HepG2 (cell line): Measurements from ENCODE around the gene LYPLA2. TPM values are rescaled to one million over a fixed set of nuclear protein-coding genes. Genes with fewer than 3 reads are reported as not detected.

Experiments used
- BORCS8-MEF2B ChIP-seq: sonication (generic); formaldehyde crosslinking; IDR thresholded peaks from 2 replicates; pipeline ENCODE4 v1.8.0; 2022; ENCODE audit warnings: mild to moderate bottlenecking, missing genetic modification reagents
- CBFB ChIP-seq: sonication (generic); formaldehyde crosslinking; IDR thresholded peaks from 2 replicates; pipeline ENCODE4 v1.4.0; 2020; ENCODE audit warnings: missing genetic modification reagents
- ETV6 ChIP-seq: sonication (generic); formaldehyde crosslinking; conservative IDR thresholded peaks from 2 replicates; pipeline ENCODE4 v1.4.0; 2020; ENCODE audit warnings: missing genetic modification reagents
- FOSL1 ChIP-seq: sonication (generic); formaldehyde crosslinking; IDR thresholded peaks from 2 replicates; pipeline ENCODE4 v1.9.0; 2021; ENCODE audit warnings: missing genetic modification reagents, borderline replicate concordance
- HNF4G ChIP-seq, 2 experiments: sonication (generic) in 1 of 2; formaldehyde crosslinking in 1 of 2; IDR thresholded peaks; 2 replicates each; pipeline versions ENCODE4 v1.4.0 to v1.6.1; 2011 to 2020; ENCODE audit warnings: borderline replicate concordance in 2 of 2, low read depth in 2 of 2, mild to moderate bottlenecking in 2 of 2, low read length in 1 of 2, missing genetic modification reagents in 1 of 2, moderate library complexity in 1 of 2
- HOXA5 ChIP-seq: sonication (generic); formaldehyde crosslinking; IDR thresholded peaks from 2 replicates; pipeline ENCODE4 v1.4.0; 2020; ENCODE audit warnings: missing genetic modification reagents
- JDP2 ChIP-seq: sonication (generic); formaldehyde crosslinking; IDR thresholded peaks from 2 replicates; pipeline ENCODE4 v1.8.1; 2022; ENCODE audit warnings: missing genetic modification reagents, borderline replicate concordance
- PHF5A ChIP-seq: IDR thresholded peaks from one replicate; pipeline ENCODE4 v1.6.1; 2018; ENCODE audit warnings: low read depth, missing genetic modification reagents; ENCODE audit not compliant: unreplicated experiment
- RNF2 ChIP-seq: fragments of 450-650 bp; conservative IDR thresholded peaks from 2 replicates; pipeline ENCODE4 v1.6.1; 2016; ENCODE audit warnings: low read depth
- ZNF235 ChIP-seq: sonication (generic); formaldehyde crosslinking; IDR thresholded peaks from 2 replicates; pipeline ENCODE4 v1.8.1; 2023; ENCODE audit warnings: mild to moderate bottlenecking, missing genetic modification reagents, borderline replicate concordance
- ZNF317 ChIP-seq: sonication (generic); formaldehyde crosslinking; IDR thresholded peaks from 2 replicates; pipeline ENCODE4 v1.5.0; 2020; ENCODE audit warnings: mild to moderate bottlenecking, missing genetic modification reagents
- ZNF333 ChIP-seq: sonication (generic); formaldehyde crosslinking; IDR thresholded peaks from 2 replicates; pipeline ENCODE4 v1.4.0; 2020; ENCODE audit warnings: mild to moderate bottlenecking, missing genetic modification reagents, borderline replicate concordance
- polyA plus RNA-seq, 8 experiments: library from polyadenylated mRNA; depleted of rRNA in 3 of 8; stranded (reverse) in 7 of 8; unstranded in 1 of 8; fragments of >200 nt; fragmentation: Illumina TruSeq in 4 of 8; extraction: Trizol in 4 of 8; gene quantifications; 2 replicates each; pipeline versions ENCODE4 v1.2.1 to v1.2.3, GENCODE V29; 2011 to 2016; ENCODE audit warnings: low read depth in 4 of 8, missing spikeins in 1 of 8, mixed read lengths in 1 of 8; ENCODE audit not compliant: insufficient read depth in 1 of 8
- total RNA-seq, 5 experiments: library from RNA; depleted of rRNA; stranded (reverse); fragments of >200 nt; fragmentation: Illumina TruSeq; extraction: Trizol; gene quantifications; 2 replicates each; pipeline ENCODE4 v1.2.3, GENCODE V29; 2016; ENCODE audit warnings: low read depth in 1 of 5
- TF ChIP-seq, protein P1 (sequence below): sonication (generic); formaldehyde crosslinking; IDR thresholded peaks from 2 replicates; pipeline ENCODE4 v1.4.0; 2020; ENCODE audit warnings: missing genetic modification reagents, borderline replicate concordance
- TF ChIP-seq, protein P2 (sequence below): sonication (generic); formaldehyde crosslinking; IDR thresholded peaks from 2 replicates; pipeline ENCODE4 v1.9.0; 2021; ENCODE audit warnings: missing genetic modification reagents, borderline replicate concordance
- TF ChIP-seq, protein P3 (sequence below): sonication (generic); formaldehyde crosslinking; IDR thresholded peaks from one replicate; pipeline ENCODE4 v1.5.1; 2020; ENCODE audit warnings: mild to moderate bottlenecking, missing genetic modification reagents; ENCODE audit errors: not compliant biosample characterization
- TF ChIP-seq, protein P4 (sequence below): sonication (generic); formaldehyde crosslinking; IDR thresholded peaks from 2 replicates; pipeline ENCODE4 v1.8.0; 2022; ENCODE audit warnings: missing genetic modification reagents, low read depth, mild to moderate bottlenecking, borderline replicate concordance

The LYPLA2 gene
- total and polyA plus RNA-seq, 2 of the 13 experiments (the other 11 are each of a cell fraction or from before 2014, with no cell fraction given), result 72.1 to 73.2 TPM

DNA sequence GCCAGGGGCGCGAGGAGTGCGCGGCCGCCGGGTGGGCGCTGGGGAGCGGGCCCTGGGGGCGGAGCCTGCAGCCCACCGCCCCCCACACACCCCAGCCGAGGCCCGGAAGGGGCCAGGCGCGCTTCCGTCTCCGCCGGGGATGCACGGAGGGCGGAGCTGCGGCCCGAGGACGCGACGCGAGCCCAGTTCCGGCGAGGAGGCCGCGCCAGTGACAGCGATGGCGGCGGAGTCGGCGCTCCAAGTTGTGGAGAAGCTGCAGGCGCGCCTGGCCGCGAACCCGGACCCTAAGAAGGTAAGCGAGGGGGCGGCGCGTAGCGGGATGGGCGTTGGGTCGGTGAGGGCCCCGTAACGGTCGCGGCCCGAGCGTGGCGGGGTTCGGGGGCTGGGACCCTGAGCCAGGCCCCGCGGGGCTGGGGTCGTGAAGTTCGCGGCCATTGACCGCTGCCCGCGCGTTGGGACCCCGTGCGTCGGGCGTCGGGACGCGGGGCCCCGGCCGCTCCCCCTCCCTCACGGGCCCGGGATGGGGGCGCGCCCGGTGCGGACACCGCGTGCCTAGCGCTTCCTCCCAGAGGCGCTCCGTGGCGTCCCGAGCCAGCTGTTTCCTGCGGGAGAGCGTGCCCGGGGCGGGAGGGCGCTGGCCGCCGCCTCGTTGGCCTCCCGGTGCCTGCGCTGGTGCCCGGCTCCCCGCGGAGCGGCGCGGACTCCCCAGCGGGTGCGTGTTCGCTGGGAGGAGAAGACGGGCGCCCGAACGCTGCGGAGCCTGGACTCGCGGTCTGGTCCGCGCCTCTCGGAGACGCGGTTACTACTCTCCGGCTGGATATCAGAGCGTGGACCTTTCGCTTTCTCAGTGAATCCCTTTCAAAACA, 47.4 kb upstream of the LYPLA2 start, which contains the start of gene ELOA (continued):
- TF ChIP-seq HNF4G (IDR thresholded peaks at IDR 0.05; ENCODE audit: borderline replicate concordance, low read depth, low read length) (no peak), HNF4G (CRISPR knock-in tag; IDR thresholded peaks at IDR 0.05; ENCODE audit: borderline replicate concordance, low read depth) (0 out of 2 replicates have a peak, but pooled peaks have one; percentile 30), ZNF333 (CRISPR knock-in tag) (peak; percentile 88; the same call in 1 of the 2 replicates), RNF2 (0 out of 2 replicates have a peak, but pooled peaks have one; percentile 19), ZNF235 (CRISPR knock-in tag) (peak; percentile 86), HOXA5 (CRISPR knock-in tag) (no peak; the same call in 1 of the 2 replicates), JDP2 (CRISPR knock-in tag) (no peak; the same call in 1 of the 2 replicates), ETV6 (CRISPR knock-in tag) (0 out of 2 replicates have a peak, but pooled peaks have one; percentile 32), CBFB (CRISPR knock-in tag) (peak; percentile 67; the same call in 1 of the 2 replicates), FOSL1 (CRISPR knock-in tag) (no peak), ZNF317 (no peak), PHF5A (CRISPR knock-in tag) (no peak), BORCS8-MEF2B (CRISPR knock-in tag) (no peak; the same call in none of the 2 replicates)
- TF ChIP-seq, protein P1, sequence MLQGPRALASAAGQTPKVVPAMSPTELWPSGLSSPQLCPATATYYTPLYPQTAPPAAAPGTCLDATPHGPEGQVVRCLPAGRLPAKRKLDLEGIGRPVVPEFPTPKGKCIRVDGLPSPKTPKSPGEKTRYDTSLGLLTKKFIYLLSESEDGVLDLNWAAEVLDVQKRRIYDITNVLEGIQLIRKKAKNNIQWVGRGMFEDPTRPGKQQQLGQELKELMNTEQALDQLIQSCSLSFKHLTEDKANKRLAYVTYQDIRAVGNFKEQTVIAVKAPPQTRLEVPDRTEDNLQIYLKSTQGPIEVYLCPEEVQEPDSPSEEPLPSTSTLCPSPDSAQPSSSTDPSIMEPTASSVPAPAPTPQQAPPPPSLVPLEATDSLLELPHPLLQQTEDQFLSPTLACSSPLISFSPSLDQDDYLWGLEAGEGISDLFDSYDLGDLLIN (CRISPR knock-in tag), result no peak
- TF ChIP-seq, protein P2, sequence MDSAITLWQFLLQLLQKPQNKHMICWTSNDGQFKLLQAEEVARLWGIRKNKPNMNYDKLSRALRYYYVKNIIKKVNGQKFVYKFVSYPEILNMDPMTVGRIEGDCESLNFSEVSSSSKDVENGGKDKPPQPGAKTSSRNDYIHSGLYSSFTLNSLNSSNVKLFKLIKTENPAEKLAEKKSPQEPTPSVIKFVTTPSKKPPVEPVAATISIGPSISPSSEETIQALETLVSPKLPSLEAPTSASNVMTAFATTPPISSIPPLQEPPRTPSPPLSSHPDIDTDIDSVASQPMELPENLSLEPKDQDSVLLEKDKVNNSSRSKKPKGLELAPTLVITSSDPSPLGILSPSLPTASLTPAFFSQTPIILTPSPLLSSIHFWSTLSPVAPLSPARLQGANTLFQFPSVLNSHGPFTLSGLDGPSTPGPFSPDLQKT (CRISPR knock-in tag), result no peak
- TF ChIP-seq, protein P3, sequence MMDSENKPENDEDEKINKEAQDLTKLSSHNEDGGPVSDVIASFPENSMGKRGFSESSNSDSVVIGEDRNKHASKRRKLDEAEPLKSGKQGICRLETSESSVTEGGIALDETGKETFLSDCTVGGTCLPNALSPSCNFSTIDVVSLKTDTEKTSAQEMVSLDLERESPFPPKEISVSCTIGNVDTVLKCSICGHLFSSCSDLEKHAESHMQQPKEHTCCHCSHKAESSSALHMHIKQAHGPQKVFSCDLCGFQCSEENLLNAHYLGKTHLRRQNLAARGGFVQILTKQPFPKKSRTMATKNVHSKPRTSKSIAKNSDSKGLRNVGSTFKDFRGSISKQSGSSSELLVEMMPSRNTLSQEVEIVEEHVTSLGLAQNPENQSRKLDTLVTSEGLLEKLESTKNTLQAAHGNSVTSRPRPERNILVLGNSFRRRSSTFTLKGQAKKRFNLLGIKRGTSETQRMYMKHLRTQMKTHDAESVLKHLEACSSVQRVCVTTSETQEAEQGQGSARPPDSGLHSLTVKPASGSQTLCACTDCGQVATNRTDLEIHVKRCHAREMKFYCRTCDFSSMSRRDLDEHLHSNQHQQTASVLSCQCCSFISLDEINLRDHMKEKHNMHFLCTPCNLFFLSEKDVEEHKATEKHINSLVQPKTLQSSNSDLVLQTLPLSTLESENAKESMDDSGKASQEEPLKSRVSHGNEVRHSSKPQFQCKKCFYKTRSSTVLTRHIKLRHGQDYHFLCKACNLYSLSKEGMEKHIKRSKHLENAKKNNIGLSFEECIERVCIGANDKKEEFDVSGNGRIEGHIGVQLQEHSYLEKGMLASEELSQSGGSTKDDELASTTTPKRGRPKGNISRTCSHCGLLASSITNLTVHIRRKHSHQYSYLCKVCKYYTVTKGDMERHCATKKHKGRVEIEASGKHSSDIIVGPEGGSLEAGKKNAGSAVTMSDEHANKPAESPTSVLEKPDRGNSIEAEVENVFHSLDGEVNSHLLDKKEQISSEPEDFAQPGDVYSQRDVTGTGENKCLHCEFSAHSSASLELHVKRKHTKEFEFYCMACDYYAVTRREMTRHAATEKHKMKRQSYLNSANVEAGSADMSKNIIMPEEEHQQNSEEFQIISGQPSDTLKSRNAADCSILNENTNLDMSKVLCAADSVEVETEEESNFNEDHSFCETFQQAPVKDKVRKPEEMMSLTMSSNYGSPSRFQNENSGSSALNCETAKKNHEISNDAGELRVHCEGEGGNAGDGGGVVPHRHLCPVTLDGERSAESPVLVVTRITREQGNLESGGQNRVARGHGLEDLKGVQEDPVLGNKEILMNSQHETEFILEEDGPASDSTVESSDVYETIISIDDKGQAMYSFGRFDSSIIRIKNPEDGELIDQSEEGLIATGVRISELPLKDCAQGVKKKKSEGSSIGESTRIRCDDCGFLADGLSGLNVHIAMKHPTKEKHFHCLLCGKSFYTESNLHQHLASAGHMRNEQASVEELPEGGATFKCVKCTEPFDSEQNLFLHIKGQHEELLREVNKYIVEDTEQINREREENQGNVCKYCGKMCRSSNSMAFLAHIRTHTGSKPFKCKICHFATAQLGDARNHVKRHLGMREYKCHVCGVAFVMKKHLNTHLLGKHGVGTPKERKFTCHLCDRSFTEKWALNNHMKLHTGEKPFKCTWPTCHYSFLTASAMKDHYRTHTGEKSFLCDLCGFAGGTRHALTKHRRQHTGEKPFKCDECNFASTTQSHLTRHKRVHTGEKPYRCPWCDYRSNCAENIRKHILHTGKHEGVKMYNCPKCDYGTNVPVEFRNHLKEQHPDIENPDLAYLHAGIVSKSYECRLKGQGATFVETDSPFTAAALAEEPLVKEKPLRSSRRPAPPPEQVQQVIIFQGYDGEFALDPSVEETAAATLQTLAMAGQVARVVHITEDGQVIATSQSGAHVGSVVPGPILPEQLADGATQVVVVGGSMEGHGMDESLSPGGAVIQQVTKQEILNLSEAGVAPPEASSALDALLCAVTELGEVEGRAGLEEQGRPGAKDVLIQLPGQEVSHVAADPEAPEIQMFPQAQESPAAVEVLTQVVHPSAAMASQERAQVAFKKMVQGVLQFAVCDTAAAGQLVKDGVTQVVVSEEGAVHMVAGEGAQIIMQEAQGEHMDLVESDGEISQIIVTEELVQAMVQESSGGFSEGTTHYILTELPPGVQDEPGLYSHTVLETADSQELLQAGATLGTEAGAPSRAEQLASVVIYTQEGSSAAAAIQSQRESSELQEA (CRISPR knock-in tag), result peak; percentile 90
- TF ChIP-seq, protein P4, sequence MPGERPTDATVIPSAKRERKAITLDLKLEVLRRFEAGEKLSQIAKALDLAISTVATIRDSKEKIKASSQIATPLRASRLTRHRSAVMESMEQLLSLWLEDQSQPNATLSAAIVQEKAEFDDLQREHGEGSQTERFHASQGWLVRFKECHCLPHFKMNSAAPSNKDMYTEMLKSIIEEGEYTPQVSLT (CRISPR knock-in tag), result no peak
